Neural cell (in vitro differentiated cells): Measurements from ENCODE around the gene MYH7B.

Source experiments
- CTCF ChIP-seq: fragments of 450-650 bp; IDR thresholded peaks from 2 replicates; pipeline ENCODE4 v1.5.1; 2014; ENCODE audit warnings: antibody characterized with exemption, mild to moderate bottlenecking, moderate library complexity; ENCODE audit not compliant: poor library complexity, severe bottlenecking
- EP300 ChIP-seq: fragments of 450-650 bp; conservative IDR thresholded peaks from 2 replicates; pipeline ENCODE4 v1.6.1; 2014; ENCODE audit warnings: antibody characterized with exemption, mild to moderate bottlenecking, moderate library complexity; ENCODE audit not compliant: poor library complexity, severe bottlenecking
- EZH2 ChIP-seq: fragments of 200-600, 300-800 bp; shearing (Covaris generic), sonication (generic); IDR thresholded peaks from 2 replicates; pipeline ENCODE4 v1.6.1; 2014; ENCODE audit warnings: antibody characterized with exemption, low read length, borderline replicate concordance, mild to moderate bottlenecking; ENCODE audit not compliant: insufficient read depth, poor library complexity, severe bottlenecking
- TF ChIP-seq, protein P1 (sequence below): IDR thresholded peaks from 2 replicates; pipeline ENCODE4 v1.6.1; 2012; ENCODE audit warnings: borderline replicate concordance

DNA sequence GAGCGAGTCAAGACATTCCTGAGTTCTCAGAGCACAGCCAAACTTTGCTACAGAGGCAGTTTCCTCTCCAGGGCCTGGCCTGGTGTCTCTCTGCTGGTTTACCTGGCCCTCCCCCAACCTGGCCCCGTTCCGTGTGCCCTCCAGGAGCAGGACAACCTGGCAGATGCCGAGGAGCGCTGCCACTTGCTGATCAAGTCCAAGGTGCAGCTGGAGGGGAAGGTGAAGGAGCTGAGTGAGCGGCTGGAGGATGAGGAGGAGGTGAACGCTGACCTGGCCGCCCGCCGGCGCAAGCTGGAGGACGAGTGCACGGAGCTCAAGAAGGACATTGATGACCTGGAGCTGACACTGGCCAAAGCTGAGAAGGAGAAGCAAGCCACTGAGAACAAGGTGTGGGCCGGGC is 39.5 kb downstream of the MYH7B start:
- TF ChIP-seq, protein P1, sequence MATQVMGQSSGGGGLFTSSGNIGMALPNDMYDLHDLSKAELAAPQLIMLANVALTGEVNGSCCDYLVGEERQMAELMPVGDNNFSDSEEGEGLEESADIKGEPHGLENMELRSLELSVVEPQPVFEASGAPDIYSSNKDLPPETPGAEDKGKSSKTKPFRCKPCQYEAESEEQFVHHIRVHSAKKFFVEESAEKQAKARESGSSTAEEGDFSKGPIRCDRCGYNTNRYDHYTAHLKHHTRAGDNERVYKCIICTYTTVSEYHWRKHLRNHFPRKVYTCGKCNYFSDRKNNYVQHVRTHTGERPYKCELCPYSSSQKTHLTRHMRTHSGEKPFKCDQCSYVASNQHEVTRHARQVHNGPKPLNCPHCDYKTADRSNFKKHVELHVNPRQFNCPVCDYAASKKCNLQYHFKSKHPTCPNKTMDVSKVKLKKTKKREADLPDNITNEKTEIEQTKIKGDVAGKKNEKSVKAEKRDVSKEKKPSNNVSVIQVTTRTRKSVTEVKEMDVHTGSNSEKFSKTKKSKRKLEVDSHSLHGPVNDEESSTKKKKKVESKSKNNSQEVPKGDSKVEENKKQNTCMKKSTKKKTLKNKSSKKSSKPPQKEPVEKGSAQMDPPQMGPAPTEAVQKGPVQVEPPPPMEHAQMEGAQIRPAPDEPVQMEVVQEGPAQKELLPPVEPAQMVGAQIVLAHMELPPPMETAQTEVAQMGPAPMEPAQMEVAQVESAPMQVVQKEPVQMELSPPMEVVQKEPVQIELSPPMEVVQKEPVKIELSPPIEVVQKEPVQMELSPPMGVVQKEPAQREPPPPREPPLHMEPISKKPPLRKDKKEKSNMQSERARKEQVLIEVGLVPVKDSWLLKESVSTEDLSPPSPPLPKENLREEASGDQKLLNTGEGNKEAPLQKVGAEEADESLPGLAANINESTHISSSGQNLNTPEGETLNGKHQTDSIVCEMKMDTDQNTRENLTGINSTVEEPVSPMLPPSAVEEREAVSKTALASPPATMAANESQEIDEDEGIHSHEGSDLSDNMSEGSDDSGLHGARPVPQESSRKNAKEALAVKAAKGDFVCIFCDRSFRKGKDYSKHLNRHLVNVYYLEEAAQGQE, result no peak
- no peak for TF ChIP-seq CTCF
- no peak for TF ChIP-seq EZH2
- no peak for TF ChIP-seq EP300
